ENCODE data around the gene PTGES3L.

The PTGES3L gene

GRCh38 chr17:42979511-42980273, at the start of gene PTGES3L:
PTGES3L (minus strand) TSS chr17:42980080; CDS start chr17:42980053, 27 bp downstream.
- DNase-seq (ENCODE audit: low read depth in 2 of 2) = no peak

- no peak for DNase-seq (ENCODE audit: low read depth in 2 of 2)
Measured at GRCh38 chr17:43028221-43028861, 48.5 kb upstream of the PTGES3L start.

DNA sequence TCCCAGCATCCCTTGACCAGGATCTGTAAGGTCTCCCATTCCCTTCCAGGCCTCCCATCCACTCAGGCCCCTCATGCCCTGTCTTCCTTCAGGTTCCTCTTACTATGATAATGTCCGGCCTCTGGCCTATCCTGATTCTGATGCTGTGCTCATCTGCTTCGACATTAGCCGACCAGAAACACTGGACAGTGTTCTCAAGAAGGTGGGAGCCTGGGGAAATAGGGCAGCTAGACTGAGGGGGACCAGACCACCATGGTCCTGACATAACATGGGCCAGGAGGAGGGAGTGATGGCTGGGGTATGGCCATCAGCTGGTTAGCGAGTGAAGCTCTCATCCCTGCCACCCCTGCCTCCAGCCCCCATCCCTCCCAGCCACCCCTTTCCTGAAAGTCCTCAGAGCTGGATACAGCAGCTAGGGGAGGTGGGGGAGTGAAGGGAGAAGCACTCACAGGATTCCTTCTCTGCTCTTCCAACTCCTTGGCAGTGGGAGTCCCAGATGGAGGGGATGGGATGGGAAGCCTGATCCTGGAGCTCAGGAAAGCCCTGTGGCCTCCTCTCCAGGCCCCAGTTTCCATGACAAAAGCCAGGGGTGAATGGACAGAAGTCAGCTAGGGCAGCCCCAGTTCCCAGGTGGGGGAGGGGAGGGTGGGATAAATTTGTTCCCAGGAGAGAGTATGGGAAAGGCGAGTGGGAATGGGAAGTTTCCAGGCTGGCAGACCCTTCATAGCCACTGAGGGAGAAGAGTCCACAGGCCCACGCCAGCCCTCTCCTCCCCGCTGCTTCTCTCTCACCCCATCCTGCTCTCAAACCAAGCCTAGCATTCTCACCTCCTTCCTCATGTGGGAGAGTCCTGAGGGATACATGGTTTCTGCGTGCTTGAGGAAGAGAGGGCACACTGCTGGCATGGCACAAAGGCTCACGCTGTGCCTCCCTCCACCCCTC, 47.5 kb upstream of the PTGES3L start:
- DNase-seq (ENCODE audit: low read depth in 2 of 2) = no peak

DNA sequence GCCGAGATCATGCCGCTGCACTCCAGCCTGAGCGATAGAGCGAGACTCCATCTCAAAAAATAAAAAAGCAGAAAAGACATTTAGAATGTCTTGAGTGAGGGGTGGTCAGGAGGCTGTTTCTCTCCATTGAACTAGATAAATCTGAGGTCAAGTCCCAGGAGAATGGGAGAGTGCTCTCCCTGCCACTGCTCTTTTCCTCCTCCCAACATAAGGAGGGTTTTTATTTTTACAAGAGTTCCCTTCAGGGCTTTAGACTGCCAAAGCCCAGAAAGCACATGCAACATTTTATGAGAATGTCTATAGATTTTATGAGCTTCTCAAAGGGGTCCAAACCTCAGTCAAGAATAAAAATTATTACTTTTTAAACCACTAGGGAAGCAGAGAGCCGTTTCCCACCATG, 46.7 kb upstream of the PTGES3L start:
- no peak for DNase-seq (ENCODE audit: low read depth in 2 of 2)

DNA sequence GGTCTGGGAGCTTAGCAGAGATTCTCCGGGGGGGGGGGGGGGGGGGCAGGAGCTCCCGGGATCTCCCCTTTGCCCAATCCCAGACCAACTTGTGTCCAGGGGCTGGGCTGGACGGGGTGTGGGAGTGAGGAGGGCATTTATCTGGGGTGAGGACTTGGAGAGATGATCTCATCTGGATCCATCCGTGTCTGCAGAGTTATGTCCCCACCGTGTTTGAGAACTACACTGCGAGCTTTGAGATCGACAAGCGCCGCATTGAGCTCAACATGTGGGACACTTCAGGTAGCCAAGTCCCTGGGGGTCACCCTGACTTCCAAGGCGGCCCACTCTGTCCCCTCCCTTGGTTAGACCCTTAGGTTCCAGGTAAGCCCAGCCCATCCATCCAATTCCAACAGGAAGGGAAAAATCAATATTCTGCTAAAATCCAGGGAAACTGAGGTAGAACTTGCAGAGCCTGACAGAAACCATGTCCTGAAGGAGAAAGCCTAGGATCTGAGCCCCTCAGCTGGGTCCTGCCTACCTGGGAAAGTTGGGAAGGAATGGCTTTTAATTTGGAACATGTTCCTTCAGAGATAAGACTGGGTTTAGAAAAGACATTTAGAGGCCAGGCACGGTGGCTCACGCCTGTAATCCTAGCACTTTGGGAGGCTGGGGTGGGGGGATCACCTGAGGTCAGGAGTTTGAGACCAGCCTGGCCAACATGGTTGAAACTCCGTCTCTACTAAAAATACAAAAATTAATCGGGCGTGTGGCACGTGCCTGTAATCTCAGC, 46.1 kb upstream of the PTGES3L start:
- DNase-seq (ENCODE audit: low read depth in 2 of 2) = no peak

DNA sequence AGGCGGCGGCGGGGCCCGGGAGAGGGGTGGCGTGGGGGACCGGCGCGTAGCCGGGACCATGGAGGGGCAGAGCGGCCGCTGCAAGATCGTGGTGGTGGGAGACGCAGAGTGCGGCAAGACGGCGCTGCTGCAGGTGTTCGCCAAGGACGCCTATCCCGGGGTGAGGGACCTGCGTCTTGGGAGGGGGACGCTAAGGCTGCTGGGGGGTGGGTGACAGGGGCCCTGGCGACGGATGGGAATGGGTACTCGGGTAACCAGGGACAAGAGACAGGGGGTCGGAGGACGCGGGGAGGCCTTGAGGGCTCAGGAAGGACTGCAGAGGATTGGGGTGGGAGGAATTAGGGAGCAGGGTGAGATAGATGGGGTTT, 45.4 kb upstream of the PTGES3L start:
- DNase-seq (ENCODE audit: low read depth in 2 of 2) = no peak

DNA sequence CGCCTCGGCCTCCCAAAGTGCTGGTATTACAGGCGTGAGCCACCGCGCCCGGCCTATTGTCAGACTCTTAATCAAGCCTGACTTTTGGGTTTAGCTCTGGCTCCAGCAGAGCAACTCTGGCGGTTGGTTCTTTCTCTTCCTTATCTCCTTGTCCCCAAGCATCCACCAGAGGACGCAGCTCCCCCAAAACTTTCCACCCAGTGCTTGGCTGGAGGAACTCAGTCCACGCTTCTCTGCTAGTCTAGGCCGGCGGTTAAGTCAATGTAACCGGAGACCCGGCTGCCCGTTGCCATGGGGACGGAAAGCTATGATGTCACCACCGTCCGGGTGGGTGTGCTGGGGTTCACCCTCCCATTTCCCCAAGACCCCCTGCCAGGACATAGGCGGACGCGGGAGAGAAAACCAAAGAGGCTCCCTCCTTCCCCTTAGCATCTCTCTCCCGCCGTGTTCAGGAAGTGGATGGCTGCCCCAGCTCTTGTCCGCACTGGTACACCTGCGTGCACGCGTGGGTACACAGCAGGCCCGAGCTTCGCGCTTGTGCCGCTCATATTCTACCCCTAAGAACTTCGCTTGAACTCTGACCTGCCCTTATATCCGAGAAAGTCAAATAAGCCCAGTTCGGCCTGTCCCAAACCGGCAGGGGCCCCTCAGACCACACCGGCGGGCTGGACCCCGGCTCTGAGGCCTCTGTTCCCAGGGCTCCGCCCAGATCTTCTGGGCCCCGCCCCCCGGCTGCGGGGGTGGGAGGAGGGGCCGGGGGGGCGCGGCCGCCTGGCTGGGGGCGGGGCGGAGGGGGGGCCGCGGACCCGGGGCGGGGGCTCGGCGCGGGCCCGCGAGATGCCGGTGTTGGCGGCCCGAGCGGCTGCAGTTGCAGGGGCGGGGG, 44.8 kb upstream of the PTGES3L start, which contains the start of gene RND2:
RND2 (plus strand) TSS at position 825 of the 883 bp plus-strand sequence. CDS start 117 bp downstream, outside the sequence.
- peak; percentile 53 to 75 for DNase-seq (ENCODE audit: low read depth in 2 of 2)

- peak in 1 of 2 experiments; percentile 63 for DNase-seq (ENCODE audit: low read depth in 2 of 2)
Measured at GRCh38 chr17:43021741-43022512, 42.0 kb upstream of the PTGES3L start, which contains the start of gene VAT1. VAT1 (minus strand) TSS chr17:43022385; CDS start chr17:43022322, 63 bp downstream.

- DNase-seq (ENCODE audit: low read depth in 2 of 2) = no peak
Measured at GRCh38 chr17:43020789-43021740, 41.2 kb upstream of the PTGES3L start.

GRCh38 chr17:43020030-43020621, 40.2 kb upstream of the PTGES3L start:
- no peak for DNase-seq (ENCODE audit: low read depth in 2 of 2)

GRCh38 chr17:43019418-43019817, 39.5 kb upstream of the PTGES3L start:
- no peak for DNase-seq (ENCODE audit: low read depth in 2 of 2)

DNA sequence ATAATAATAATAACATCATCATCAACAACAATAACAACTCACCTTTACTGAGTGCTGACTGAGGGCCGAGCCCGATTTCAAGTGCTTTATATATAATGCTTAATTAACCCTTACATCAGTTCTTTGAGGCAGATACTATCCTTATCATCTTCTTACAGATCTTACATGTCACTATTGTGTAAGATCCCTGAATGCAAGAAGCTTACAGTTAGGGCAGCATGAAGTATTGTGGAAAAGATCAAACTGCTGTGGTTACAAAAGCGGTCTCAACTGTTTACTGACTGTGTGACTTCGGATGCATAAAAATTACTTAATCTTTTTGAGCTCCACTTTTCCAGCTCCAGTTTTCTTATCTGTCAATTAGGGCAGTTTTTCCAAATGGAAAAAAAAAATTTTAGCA, 39.1 kb upstream of the PTGES3L start:
- DNase-seq (ENCODE audit: low read depth in 2 of 2) = no peak

GRCh38 chr17:43018008-43018853, 38.4 kb upstream of the PTGES3L start:
- DNase-seq (ENCODE audit: low read depth in 2 of 2) = no peak

- no peak for DNase-seq (ENCODE audit: low read depth in 2 of 2)
Measured at GRCh38 chr17:43016216-43016615, 36.3 kb upstream of the PTGES3L start.

- no peak for DNase-seq (ENCODE audit: low read depth in 2 of 2)
Measured at GRCh38 chr17:43015579-43015978, 35.7 kb upstream of the PTGES3L start.

DNA sequence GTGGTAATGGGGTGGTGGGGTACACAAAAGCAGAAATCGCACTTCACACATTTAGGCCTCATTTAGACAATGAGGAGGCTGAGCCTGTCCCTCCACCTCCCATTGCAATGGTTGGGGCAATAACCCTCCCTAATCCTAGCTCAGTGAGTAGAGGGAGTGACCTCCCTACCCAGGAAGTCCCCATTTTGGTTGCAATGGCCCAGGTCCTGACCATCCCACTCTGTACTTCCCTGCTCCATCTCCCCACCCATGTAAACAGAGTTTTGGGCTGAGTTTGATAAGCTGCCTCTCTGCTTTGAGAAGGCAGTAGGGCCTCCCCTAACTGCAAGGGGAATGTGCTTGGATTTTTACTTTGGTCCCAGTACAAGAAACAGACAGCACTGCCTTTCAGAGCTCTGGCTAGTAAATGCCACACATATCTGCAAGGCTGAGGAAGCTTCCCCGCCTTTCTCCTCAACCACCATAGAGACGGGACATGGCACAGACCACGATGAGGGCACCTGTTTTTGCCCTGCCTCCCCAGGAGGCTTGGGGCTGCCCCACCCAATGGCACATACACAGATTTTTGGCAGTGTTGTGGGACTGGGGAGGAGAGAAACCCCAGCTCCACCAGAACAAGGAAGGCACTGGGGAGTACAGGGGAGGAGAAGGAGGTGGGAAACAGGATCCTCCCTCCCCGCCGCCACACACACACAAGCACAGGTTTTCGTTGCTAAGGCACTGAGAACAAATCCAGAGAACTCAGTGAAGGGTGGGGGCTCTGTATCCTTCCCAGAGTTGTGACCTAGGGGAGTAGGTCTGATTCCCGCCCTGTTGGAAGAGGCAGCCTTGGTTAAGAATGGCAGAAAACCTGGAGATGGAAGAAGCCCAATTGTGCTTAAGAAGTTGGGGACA, 35.0 kb upstream of the PTGES3L start:
- DNase-seq (ENCODE audit: low read depth in 2 of 2) = no peak
